Effector memory CD4-positive, alpha-beta T cell (primary cell): Measurements from ENCODE around the gene MKRN3.
"Not testable (repeated sequence)": the region's sequence is repeated elsewhere in the genome, so short reads cannot be mapped to it uniquely, and the experiment has no call there.

Source experiments
- DNase-seq, 3 donors: peaks; one replicate each; pipeline ENCODE4 v3.0.0-alpha.2; 2020
- H3K27ac ChIP-seq: 2 replicates; pipeline ENCODE4 v1.7.0; 2013; ENCODE audit warnings: mild to moderate bottlenecking, low read length, moderate library complexity; ENCODE audit not compliant: insufficient read depth, poor library complexity, severe bottlenecking
- H3K27me3 ChIP-seq: replicated peaks from 2 replicates; pipeline ENCODE4 v1.7.0; 2013; ENCODE audit warnings: mild to moderate bottlenecking, low read length; ENCODE audit not compliant: insufficient read depth, control insufficient read depth, poor library complexity, severe bottlenecking
- H3K36me3 ChIP-seq: 2 replicates; pipeline ENCODE4 v1.7.0; 2013; ENCODE audit warnings: mild to moderate bottlenecking, low read length, moderate library complexity; ENCODE audit not compliant: control insufficient read depth, insufficient read depth
- H3K4me1 ChIP-seq: 2 replicates; pipeline ENCODE4 v1.7.0; 2013; ENCODE audit warnings: low read length, mild to moderate bottlenecking; ENCODE audit not compliant: control insufficient read depth, insufficient read depth, poor library complexity, severe bottlenecking
- H3K4me3 ChIP-seq: 2 replicates; pipeline ENCODE4 v1.7.0; 2013; ENCODE audit warnings: low read length, low read depth, mild to moderate bottlenecking; ENCODE audit not compliant: insufficient read depth, poor library complexity, severe bottlenecking
- H3K9me3 ChIP-seq: 2 replicates; pipeline ENCODE4 v1.7.0; 2013; ENCODE audit warnings: mild to moderate bottlenecking, low read length, moderate library complexity; ENCODE audit not compliant: control insufficient read depth

MKRN3 gene

GRCh38 chr15:23576061-23576460 is 10.6 kb downstream of the MKRN3 start:
- no peaks in the 10 kb centered on the region for H3K27me3 ChIP-seq
- H3K9me3 ChIP-seq: no peaks in the 10 kb centered on the region
- H3K36me3 ChIP-seq: no peaks in the 10 kb centered on the region
- H3K27ac ChIP-seq: no peak overlapping the region
- H3K4me3 ChIP-seq: no peak overlapping the region
- H3K4me1 ChIP-seq: no peaks in the 10 kb centered on the region
- DNase-seq: no peak

- DNase-seq: no peak
These were observed 13.2 kb downstream of the MKRN3 start for GRCh38 chr15:23578521-23579150.

GRCh38 chr15:23588268-23588667 is 22.8 kb downstream of the MKRN3 start:
- H3K27ac ChIP-seq: no peak overlapping the region
- no peak overlapping the region for H3K4me3 ChIP-seq
- DNase-seq: no peak
- no peaks in the 10 kb centered on the region for H3K36me3 ChIP-seq
- H3K4me1 ChIP-seq: no peaks in the 10 kb centered on the region
- no peaks in the 10 kb centered on the region for H3K9me3 ChIP-seq
- H3K27me3 ChIP-seq: no peaks in the 10 kb centered on the region

More at GRCh38 chr15:23578521-23579150, 13.2 kb downstream of the MKRN3 start:
- H3K4me3 ChIP-seq: no peak overlapping the region
- no peaks in the 10 kb centered on the region for H3K27me3 ChIP-seq
- H3K4me1 ChIP-seq: no peaks in the 10 kb centered on the region
- no peaks in the 10 kb centered on the region for H3K36me3 ChIP-seq
- H3K27ac ChIP-seq: no peak overlapping the region
- H3K9me3 ChIP-seq: no peaks in the 10 kb centered on the region

- Histone ChIP-seq H3K4me1 (no peaks in the 10 kb centered on the region), H3K9me3 (no peaks in the 10 kb centered on the region), H3K27ac (no peak overlapping the region), H3K4me3 (no peak overlapping the region), H3K27me3 (no peaks in the 10 kb centered on the region), H3K36me3 (no peaks in the 10 kb centered on the region)
- no peak for DNase-seq
These were observed 23.5 kb downstream of the MKRN3 start for GRCh38 chr15:23589012-23589411.

- Histone ChIP-seq H3K27ac (no peak overlapping the region), H3K9me3 (no peaks in the 10 kb centered on the region), H3K27me3 (no peaks in the 10 kb centered on the region), H3K36me3 (no peaks in the 10 kb centered on the region), H3K4me1 (no peaks in the 10 kb centered on the region), H3K4me3 (no peak overlapping the region)
- DNase-seq: no peak
These were observed 28.8 kb downstream of the MKRN3 start for GRCh38 chr15:23594252-23594770.

GRCh38 chr15:23595368-23595767 is 29.9 kb downstream of the MKRN3 start:
- DNase-seq: no peak
- Histone ChIP-seq H3K36me3 (no peaks in the 10 kb centered on the region), H3K27me3 (no peaks in the 10 kb centered on the region), H3K4me1 (no peaks in the 10 kb centered on the region), H3K27ac (no peak overlapping the region), H3K9me3 (no peaks in the 10 kb centered on the region), H3K4me3 (no peak overlapping the region)

GRCh38 chr15:23596736-23597135 is 31.3 kb downstream of the MKRN3 start:
- no peaks in the 10 kb centered on the region for H3K4me1 ChIP-seq
- H3K36me3 ChIP-seq: no peaks in the 10 kb centered on the region
- no peaks in the 10 kb centered on the region for H3K27me3 ChIP-seq
- no peaks in the 10 kb centered on the region for H3K9me3 ChIP-seq
- H3K27ac ChIP-seq: no peak overlapping the region
- H3K4me3 ChIP-seq: no peak overlapping the region
- DNase-seq: no peak

- not testable (repeated sequence) for DNase-seq, H3K27ac ChIP-seq, H3K27me3 ChIP-seq, H3K36me3 ChIP-seq, H3K4me1 ChIP-seq, H3K4me3 ChIP-seq, H3K9me3 ChIP-seq
These were observed 31.8 kb downstream of the MKRN3 start for GRCh38 chr15:23597278-23597677.

GRCh38 chr15:23599053-23599452 is 33.6 kb downstream of the MKRN3 start:
- Histone ChIP-seq H3K27ac (no peak overlapping the region), H3K4me1 (no peaks in the 10 kb centered on the region), H3K36me3 (no peaks in the 10 kb centered on the region), H3K27me3 (no peaks in the 10 kb centered on the region), H3K9me3 (no peaks in the 10 kb centered on the region), H3K4me3 (no peak overlapping the region)
- DNase-seq: no peak

- Histone ChIP-seq H3K27ac (no peak overlapping the region), H3K36me3 (no peaks in the 10 kb centered on the region), H3K4me3 (no peak overlapping the region), H3K4me1 (no peaks in the 10 kb centered on the region), H3K27me3 (no peaks in the 10 kb centered on the region), H3K9me3 (no peaks in the 10 kb centered on the region)
- no peak for DNase-seq
These were observed 36.6 kb downstream of the MKRN3 start for GRCh38 chr15:23602124-23602523.
